Neural crest cell (in vitro differentiated cells): Measurements from ENCODE around the gene ASTN2. TPM values are rescaled to one million over a fixed set of nuclear protein-coding genes. Genes with fewer than 3 reads are reported as not detected.

ENCODE experiments used
- DNase-seq: peaks from one replicate; pipeline ENCODE4 v3.0.0; 2021; ENCODE audit warnings: low read depth, mixed read lengths, low spot score
- H3K27ac Mint-ChIP-seq: one replicate; pipeline ENCODE4 v1.8.0; 2021; ENCODE audit warnings: mild to moderate bottlenecking, mixed read lengths; ENCODE audit not compliant: unreplicated experiment
- H3K27me3 Mint-ChIP-seq: 2 replicates; pipeline ENCODE4 v1.8.0; 2021; ENCODE audit warnings: low read depth, mild to moderate bottlenecking, mixed read lengths
- H3K36me3 Mint-ChIP-seq: 2 replicates; pipeline ENCODE4 v1.8.0; 2021; ENCODE audit warnings: low read depth, mild to moderate bottlenecking, mixed read lengths
- H3K4me1 Mint-ChIP-seq: 2 replicates; pipeline ENCODE4 v1.8.0; 2021; ENCODE audit warnings: mixed read lengths
- H3K4me3 Mint-ChIP-seq: one replicate; pipeline ENCODE4 v1.8.0; 2021; ENCODE audit warnings: mild to moderate bottlenecking, mixed read lengths
- H3K9me3 Mint-ChIP-seq: 2 replicates; pipeline ENCODE4 v1.8.0; 2021; ENCODE audit warnings: mixed read lengths
- total RNA-seq: library from RNA; stranded (reverse); gene quantifications from 2 replicates; pipeline ENCODE4 v1.2.1, GENCODE V29; 2021
- TF ChIP-seq, protein P1 (sequence below): fragments of 200-600 bp; sonication (generic); conservative IDR thresholded peaks from 2 replicates; pipeline ENCODE4 v1.5.0; 2021; ENCODE audit warnings: antibody characterized with exemption, mild to moderate bottlenecking

The ASTN2 gene
- total RNA-seq, 1 donor from 2014 or later, result 7.3 TPM

DNA sequence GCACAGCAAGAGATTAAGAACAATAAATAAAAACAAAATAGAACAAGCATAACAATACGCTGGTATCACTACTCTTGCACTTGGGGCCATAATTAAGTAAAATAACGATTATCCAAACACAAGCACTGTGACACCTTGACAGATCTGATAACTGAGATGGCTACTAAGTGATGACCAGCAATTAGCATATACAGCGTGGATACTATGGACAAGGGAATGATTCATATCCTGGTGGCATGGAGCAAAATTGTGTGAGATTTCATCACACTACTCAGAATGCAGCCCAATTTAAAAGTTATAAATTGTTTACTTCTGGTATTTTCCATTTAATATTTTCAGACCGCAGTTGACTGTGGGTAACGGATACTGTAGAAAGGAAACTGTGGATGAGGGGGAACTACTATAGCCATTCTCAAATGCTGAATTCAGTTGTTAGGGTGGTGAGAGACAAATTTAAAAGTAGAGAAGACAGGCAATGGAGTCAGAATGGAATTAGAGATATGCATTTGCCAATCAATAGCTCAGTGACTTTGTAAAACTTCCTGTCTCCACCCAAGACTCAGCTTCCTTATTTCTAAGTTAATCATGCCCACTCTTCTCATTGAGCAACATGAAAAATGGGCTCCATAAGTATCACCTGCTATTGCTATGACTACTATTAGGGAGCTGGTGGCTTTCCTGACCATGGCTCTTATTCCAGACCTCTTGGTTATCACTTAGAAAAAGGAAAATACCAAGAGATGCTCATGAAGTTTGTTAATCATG, 427.0 kb downstream of the ASTN2 start:
- no peak for DNase-seq
- TF ChIP-seq, protein P1, sequence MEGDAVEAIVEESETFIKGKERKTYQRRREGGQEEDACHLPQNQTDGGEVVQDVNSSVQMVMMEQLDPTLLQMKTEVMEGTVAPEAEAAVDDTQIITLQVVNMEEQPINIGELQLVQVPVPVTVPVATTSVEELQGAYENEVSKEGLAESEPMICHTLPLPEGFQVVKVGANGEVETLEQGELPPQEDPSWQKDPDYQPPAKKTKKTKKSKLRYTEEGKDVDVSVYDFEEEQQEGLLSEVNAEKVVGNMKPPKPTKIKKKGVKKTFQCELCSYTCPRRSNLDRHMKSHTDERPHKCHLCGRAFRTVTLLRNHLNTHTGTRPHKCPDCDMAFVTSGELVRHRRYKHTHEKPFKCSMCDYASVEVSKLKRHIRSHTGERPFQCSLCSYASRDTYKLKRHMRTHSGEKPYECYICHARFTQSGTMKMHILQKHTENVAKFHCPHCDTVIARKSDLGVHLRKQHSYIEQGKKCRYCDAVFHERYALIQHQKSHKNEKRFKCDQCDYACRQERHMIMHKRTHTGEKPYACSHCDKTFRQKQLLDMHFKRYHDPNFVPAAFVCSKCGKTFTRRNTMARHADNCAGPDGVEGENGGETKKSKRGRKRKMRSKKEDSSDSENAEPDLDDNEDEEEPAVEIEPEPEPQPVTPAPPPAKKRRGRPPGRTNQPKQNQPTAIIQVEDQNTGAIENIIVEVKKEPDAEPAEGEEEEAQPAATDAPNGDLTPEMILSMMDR, result no peak
- Mint-ChIP-seq H3K36me3 (no peaks in the 10 kb centered on the region), H3K4me3 (no peak overlapping the region), H3K9me3 (no peaks in the 10 kb centered on the region), H3K27ac (no peak overlapping the region), H3K27me3 (peaks cover 7% of the 10 kb centered on the region), H3K4me1 (peaks cover 9% of the 10 kb centered on the region)

DNA sequence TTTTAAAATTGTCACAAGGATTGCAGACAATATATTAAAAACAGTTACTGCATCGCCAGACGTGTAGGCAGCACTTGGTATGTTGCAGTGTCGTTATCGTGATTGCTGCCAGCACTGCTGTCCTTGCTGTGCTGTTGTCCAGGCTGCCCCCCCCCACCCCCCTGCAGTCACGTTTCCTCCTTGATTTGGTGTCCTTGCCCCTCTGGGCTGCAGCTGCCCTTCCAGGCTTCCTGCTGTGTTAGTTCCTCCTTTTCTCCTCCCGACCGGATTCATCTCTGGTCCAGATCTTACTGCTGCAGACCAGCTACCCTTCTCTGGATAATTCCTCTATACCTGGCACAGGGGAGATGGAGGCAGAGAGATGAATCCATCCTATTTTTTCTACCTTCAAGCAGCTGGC, 428.8 kb downstream of the ASTN2 start:
- Mint-ChIP-seq H3K4me3 (no peak overlapping the region), H3K9me3 (no peaks in the 10 kb centered on the region), H3K27ac (no peak overlapping the region), H3K27me3 (peaks cover 3% of the 10 kb centered on the region), H3K36me3 (no peaks in the 10 kb centered on the region), H3K4me1 (peaks cover 9% of the 10 kb centered on the region)
- no peak for DNase-seq
- TF ChIP-seq, protein P1, result no peak

DNA sequence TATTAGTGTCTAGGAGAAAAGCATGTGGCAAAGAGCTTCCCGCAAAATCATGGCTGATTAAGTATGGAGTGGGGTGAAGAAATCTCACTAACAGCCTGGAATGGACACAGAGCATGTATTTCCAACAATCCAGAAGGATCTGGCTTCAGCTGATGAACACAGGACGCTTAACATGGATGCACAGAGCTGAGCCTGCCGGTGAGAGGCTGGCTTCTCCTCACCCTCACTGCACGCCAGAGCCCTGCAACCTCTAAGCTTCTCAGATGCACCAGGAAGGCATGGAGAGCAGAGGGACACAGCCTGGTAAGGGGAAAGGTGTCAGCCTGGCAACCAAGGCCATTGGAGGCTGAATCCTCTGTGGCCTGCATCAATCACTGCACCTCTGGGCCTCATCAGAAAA, 429.3 kb downstream of the ASTN2 start:
- Mint-ChIP-seq H3K9me3 (no peaks in the 10 kb centered on the region), H3K27ac (no peak overlapping the region), H3K4me1 (peaks cover 8% of the 10 kb centered on the region), H3K4me3 (no peak overlapping the region), H3K36me3 (no peaks in the 10 kb centered on the region), H3K27me3 (peaks cover 3% of the 10 kb centered on the region)
- no peak for DNase-seq
- TF ChIP-seq, protein P1, result no peak

DNA sequence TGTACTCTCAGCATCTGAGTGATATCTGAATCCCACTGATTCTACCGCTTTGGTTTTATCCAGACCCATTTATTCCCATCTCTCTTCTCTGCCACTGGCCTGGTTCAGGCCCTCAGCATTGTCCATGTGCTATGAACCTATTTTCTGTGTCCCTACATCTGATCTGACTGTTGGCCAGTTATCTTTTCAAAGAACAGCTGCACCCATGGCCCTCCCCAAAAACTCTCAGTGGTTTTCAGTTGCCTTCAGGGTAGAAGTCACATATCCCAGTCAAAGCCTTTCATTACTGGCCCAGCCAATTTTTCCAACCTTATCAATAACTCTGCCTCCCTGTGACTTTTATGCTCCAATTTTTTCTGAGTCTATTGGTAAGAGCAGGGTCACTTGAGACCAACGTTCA, 430.7 kb downstream of the ASTN2 start:
- TF ChIP-seq, protein P1, result no peak
- DNase-seq, result no peak
- H3K4me3 Mint-ChIP-seq, result no peak overlapping the region
- no peaks in the 10 kb centered on the region for H3K36me3 Mint-ChIP-seq
- H3K4me1 Mint-ChIP-seq, result no peaks in the 10 kb centered on the region
- no peaks in the 10 kb centered on the region for H3K27me3 Mint-ChIP-seq
- H3K27ac Mint-ChIP-seq, result no peak overlapping the region
- no peaks in the 10 kb centered on the region for H3K9me3 Mint-ChIP-seq

DNA sequence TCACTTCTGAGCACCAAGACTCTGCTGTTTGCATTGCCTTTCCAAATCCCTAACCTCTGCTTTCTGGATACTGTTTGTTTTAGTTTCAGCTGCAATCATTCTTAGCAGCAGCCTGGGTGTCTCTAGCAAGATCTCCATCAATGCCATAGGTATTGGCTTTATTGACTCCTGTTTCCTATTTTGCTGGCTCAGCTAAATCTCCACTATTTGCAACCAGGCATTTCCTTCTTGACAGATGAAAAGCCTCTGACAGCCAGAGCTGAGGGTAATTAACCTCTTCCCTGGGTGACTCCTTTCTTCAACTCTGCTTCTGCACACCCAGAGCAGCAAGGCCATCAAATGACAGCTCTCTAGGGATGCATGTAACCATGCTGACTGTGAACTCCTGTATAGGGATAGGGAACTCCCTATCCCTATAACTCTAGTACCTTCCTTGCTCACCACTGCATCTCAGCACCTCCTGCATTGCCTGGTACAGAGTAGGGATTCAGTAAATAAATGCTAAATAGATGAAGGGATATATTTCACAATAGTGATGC, 434.2 kb downstream of the ASTN2 start:
- H3K27me3 Mint-ChIP-seq, result peaks cover 6% of the 10 kb centered on the region
- no peaks in the 10 kb centered on the region for H3K4me1 Mint-ChIP-seq
- no peaks in the 10 kb centered on the region for H3K36me3 Mint-ChIP-seq
- no peak overlapping the region for H3K4me3 Mint-ChIP-seq
- TF ChIP-seq, protein P1, result no peak
- H3K9me3 Mint-ChIP-seq, result no peaks in the 10 kb centered on the region
- no peak for DNase-seq
- no peak overlapping the region for H3K27ac Mint-ChIP-seq
